KMS-11 (cell line): ENCODE results near the gene CNTLN.

Experiments
- H2AFZ ChIP-seq: fragments of 200-600 bp; sonication (generic); 2 replicates; pipeline ENCODE4 v1.6.1; 2016; ENCODE audit warnings: antibody characterized with exemption, mixed run types, low read depth
- H3K27ac ChIP-seq: fragments of 200-600 bp; sonication (generic); 2 replicates; pipeline ENCODE4 v1.6.1; 2016; ENCODE audit warnings: mild to moderate bottlenecking, mixed run types
- H3K27me3 ChIP-seq: fragments of 200-600 bp; sonication (generic); 2 replicates; pipeline ENCODE4 v1.6.1; 2017; ENCODE audit warnings: mild to moderate bottlenecking, low read depth, mixed run types, moderate library complexity; ENCODE audit not compliant: insufficient read depth
- H3K36me3 ChIP-seq: fragments of 200-600 bp; sonication (generic); 2 replicates; pipeline ENCODE4 v1.6.1; 2017; ENCODE audit warnings: mild to moderate bottlenecking, mixed run types; ENCODE audit not compliant: insufficient read depth
- H3K4me1 ChIP-seq: fragments of 200-600 bp; sonication (generic); 2 replicates; pipeline ENCODE4 v1.6.1; 2016; ENCODE audit warnings: mild to moderate bottlenecking, low read depth, mixed run types; ENCODE audit not compliant: poor library complexity, severe bottlenecking
- H3K4me2 ChIP-seq: fragments of 200-600 bp; sonication (generic); 2 replicates; pipeline ENCODE4 v1.7.0; 2016; ENCODE audit warnings: mild to moderate bottlenecking, mixed run types
- H3K4me3 ChIP-seq: fragments of 200-600 bp; sonication (generic); IDR thresholded peaks from 2 replicates; pipeline ENCODE4 v1.6.1; 2017; ENCODE audit warnings: low read depth, low read length, mixed read lengths; ENCODE audit not compliant: insufficient read depth
- H3K79me2 ChIP-seq: fragments of 200-600 bp; sonication (generic); 2 replicates; pipeline ENCODE4 v1.6.1; 2016; ENCODE audit warnings: low read depth, mixed run types; ENCODE audit not compliant: insufficient read depth
- H3K9ac ChIP-seq: fragments of 200-600 bp; sonication (generic); 2 replicates; pipeline ENCODE4 v1.6.1; 2016; ENCODE audit warnings: mild to moderate bottlenecking, mixed run types
- H4K20me1 ChIP-seq: fragments of 200-600 bp; sonication (generic); 2 replicates; pipeline ENCODE4 v1.6.1; 2016; ENCODE audit warnings: mild to moderate bottlenecking, mixed run types; ENCODE audit not compliant: insufficient read depth
- TF ChIP-seq, protein P1 (sequence below): fragments of 200-600 bp; sonication (generic); conservative IDR thresholded peaks from 2 replicates; pipeline ENCODE4 v1.6.1; 2017; ENCODE audit warnings: low read depth, mild to moderate bottlenecking, antibody characterized with exemption, low read length, moderate library complexity, mixed read lengths

Gene CNTLN

DNA sequence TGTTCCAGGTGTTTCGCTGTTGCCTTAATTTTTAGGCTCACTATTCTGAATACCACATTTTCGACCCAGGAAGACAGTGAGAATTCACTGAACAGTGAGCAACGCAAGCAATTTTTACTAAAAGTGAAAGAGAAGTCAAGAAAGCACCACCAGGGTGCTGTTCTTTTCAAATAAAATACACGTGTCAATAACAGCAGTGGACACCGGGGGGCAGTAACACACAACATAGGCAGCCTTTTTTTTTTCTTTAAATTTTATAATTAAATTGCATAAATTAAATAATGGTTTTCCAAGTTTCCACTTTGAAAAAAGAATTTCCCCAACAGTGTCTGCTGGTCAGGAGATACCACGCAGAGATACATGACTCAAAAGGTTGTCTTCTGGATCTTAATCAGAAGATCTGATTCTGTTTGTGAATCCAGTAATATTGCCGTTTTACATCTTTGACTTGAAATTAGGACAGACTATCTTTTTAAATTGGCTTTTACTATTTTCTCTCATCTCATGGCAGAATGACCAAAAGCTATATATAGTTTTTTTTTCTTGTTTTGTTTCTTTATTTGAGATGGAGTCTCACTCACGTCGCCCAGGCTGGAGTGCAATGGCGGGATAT, 396.9 kb downstream of the CNTLN start:
- no peaks in the 10 kb centered on the region for H3K27me3 ChIP-seq
- peak overlapping the region; percentile 61 for H2AFZ ChIP-seq
- no peak overlapping the region for H3K4me3 ChIP-seq
- TF ChIP-seq, protein P1, sequence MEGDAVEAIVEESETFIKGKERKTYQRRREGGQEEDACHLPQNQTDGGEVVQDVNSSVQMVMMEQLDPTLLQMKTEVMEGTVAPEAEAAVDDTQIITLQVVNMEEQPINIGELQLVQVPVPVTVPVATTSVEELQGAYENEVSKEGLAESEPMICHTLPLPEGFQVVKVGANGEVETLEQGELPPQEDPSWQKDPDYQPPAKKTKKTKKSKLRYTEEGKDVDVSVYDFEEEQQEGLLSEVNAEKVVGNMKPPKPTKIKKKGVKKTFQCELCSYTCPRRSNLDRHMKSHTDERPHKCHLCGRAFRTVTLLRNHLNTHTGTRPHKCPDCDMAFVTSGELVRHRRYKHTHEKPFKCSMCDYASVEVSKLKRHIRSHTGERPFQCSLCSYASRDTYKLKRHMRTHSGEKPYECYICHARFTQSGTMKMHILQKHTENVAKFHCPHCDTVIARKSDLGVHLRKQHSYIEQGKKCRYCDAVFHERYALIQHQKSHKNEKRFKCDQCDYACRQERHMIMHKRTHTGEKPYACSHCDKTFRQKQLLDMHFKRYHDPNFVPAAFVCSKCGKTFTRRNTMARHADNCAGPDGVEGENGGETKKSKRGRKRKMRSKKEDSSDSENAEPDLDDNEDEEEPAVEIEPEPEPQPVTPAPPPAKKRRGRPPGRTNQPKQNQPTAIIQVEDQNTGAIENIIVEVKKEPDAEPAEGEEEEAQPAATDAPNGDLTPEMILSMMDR = peak; percentile 83
- H3K4me2 ChIP-seq = peak overlapping the region; percentile 66
- no peaks in the 10 kb centered on the region for H3K79me2 ChIP-seq
- peaks cover 9% of the 10 kb centered on the region for H3K4me1 ChIP-seq
- no peaks in the 10 kb centered on the region for H4K20me1 ChIP-seq
- no peak overlapping the region; the same call in 1 of the 2 replicates for H3K27ac ChIP-seq
- no peaks in the 10 kb centered on the region for H3K36me3 ChIP-seq
- peak overlapping the region; percentile 18; the same call in 1 of the 2 replicates for H3K9ac ChIP-seq

DNA sequence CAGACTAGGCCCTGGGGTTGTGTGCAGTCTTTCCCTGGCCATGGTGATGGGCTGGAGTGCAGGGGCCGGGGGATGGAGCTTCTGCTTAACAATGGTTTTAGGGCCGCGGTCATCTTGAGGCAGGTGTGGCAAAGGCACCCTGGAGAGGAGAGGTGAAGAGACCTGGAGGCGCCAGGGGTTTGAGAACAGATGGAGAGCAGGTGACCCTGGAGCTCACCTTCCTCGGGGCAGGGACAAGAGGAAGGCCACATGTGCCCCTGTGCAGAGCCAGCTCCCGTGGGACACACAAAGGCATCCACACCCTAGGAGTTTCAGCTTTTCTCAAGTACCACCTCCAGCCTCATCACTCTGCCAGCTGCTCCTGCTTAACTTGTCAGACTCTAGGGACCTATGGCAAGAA, 397.6 kb downstream of the CNTLN start:
- Histone ChIP-seq H3K4me3 (no peak overlapping the region), H3K9ac (no peak overlapping the region), H3K4me1 (peaks cover 9% of the 10 kb centered on the region), H3K36me3 (no peaks in the 10 kb centered on the region), H2AFZ (no peak overlapping the region), H4K20me1 (no peaks in the 10 kb centered on the region), H3K27me3 (no peaks in the 10 kb centered on the region), H3K27ac (no peak overlapping the region), H3K79me2 (no peaks in the 10 kb centered on the region), H3K4me2 (no peak overlapping the region)
- TF ChIP-seq, protein P1 = no peak

GRCh38 chr9:17535176-17535575, 400.3 kb downstream of the CNTLN start:
- Histone ChIP-seq H4K20me1 (no peaks in the 10 kb centered on the region), H3K27me3 (no peaks in the 10 kb centered on the region), H3K9ac (no peak overlapping the region), H3K27ac (no peak overlapping the region), H3K4me2 (no peak overlapping the region), H3K4me1 (peaks cover 9% of the 10 kb centered on the region), H3K4me3 (no peak overlapping the region), H3K79me2 (no peaks in the 10 kb centered on the region), H3K36me3 (no peaks in the 10 kb centered on the region), H2AFZ (no peak overlapping the region)
- TF ChIP-seq, protein P1 = no peak

- Histone ChIP-seq H2AFZ (no peak overlapping the region), H3K79me2 (no peaks in the 10 kb centered on the region), H3K9ac (no peak overlapping the region), H3K4me3 (no peak overlapping the region), H3K27ac (no peak overlapping the region), H3K4me1 (peaks cover 9% of the 10 kb centered on the region), H3K36me3 (no peaks in the 10 kb centered on the region), H4K20me1 (no peaks in the 10 kb centered on the region), H3K4me2 (no peak overlapping the region), H3K27me3 (no peaks in the 10 kb centered on the region)
- TF ChIP-seq, protein P1 = no peak
These were observed 401.2 kb downstream of the CNTLN start for GRCh38 chr9:17536027-17536426.
